NK-92 treated with Interleukin-12 subunit alpha and Interleukin-12 subunit beta, amount 100 ng/mL, for 24 hours (cell line): ENCODE data around the gene ABR.
"Not testable (repeated sequence)": the region's sequence is repeated elsewhere in the genome, so short reads cannot be mapped to it uniquely, and the experiment has no call there.

ENCODE experiments used
- DNase-seq: peaks from one replicate; lab custom pipeline; 2025; lab: John Stamatoyannopoulos, UW

Gene ABR

DNA sequence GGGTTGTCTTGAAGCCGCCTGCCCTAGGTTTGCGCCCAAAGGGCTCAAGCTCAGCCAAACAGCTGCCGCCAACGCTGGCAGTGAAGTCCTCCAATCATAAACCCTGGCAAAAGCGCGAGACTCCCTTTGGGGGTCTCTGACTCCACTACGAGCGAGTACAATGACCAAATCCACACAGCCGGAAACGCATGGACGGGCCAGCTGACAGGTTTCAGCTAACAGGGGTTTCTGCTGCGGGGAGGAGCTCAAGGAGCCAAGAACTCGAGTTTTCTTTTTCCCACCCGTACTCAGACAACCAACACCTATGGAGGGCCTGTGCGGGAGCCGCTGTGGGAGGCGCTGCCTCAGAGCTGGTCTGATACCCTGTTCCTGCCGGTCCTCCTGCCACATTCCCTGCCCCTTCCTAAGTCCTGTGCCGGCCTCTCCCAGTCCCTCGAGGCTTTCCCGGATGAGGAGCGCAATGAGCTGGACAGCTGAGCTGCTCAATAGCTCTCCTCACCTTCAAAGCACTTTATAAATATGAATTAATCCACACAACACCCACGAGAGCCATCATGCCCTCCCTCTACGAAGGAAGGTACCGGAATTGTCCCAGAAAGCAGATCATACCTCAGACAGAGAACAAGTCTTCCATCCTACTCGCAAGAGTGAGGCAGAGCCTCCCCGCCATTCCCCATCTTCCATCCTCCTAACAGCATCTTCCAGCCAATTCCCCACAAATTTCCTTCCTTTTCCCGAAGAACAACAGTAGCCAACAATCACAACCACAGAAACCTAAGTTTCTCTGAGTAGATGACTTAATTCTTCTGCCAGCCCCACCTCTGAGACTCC, 6.1 kb downstream of the ABR start:
- DNase-seq: no peak

DNA sequence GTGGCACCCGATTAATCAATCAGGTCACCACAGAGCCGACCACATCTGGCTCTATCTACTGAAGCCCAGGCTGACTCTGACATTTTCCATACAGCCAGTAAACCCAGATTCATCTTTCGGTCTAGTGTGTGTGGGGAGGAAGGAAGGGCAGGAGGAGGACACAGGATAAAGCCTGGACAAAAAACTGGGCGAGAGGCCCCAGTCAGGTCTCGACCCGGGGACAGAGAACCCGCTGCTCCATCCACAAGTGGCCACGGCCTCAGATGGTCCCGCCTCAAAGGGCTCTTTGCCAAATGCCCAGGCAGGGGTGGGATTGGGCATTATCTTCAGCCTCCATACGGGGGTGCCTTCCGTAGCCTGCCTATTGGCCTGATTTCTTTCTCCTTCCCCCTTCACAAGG, 7.8 kb downstream of the ABR start:
- no peak for DNase-seq

DNA sequence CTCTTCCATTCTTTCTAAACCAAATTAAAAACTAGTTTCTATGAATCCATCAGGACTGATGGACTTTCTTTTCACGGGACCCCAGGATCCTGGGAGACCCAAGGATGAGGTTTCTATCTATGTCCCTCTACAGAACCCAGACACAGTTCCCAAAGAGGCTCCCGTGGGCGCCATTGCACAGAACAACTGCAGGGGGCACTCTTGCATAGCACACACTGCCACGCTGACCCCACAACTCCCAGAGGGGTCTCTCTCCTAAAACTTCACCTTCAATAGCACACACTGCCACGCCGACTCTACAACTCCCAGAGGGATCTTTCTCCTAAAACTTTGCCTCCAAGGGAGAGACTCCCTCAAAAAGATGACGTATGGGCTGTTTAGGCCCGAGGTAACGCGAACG, 9.0 kb downstream of the ABR start:
- DNase-seq: no peak

DNA sequence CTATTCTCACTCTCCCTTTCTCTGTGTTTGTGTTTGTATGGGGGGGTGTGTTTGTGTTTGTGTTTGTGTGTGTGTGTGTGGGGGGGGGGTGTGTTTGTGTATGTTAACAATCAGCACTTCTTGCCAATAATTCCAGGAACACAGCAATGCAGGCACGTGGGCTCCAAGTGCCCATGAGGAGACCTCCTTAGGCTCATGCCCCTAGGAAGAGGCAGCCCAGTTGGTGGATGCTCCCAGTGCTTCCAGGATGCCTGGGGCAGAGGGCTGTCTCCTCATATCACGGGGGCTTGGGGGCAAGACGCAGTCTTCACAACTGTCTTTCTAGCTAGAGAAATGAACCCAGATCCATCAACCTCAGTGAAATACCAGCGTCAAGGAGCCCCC, 9.9 kb downstream of the ABR start:
- no peak for DNase-seq

DNA sequence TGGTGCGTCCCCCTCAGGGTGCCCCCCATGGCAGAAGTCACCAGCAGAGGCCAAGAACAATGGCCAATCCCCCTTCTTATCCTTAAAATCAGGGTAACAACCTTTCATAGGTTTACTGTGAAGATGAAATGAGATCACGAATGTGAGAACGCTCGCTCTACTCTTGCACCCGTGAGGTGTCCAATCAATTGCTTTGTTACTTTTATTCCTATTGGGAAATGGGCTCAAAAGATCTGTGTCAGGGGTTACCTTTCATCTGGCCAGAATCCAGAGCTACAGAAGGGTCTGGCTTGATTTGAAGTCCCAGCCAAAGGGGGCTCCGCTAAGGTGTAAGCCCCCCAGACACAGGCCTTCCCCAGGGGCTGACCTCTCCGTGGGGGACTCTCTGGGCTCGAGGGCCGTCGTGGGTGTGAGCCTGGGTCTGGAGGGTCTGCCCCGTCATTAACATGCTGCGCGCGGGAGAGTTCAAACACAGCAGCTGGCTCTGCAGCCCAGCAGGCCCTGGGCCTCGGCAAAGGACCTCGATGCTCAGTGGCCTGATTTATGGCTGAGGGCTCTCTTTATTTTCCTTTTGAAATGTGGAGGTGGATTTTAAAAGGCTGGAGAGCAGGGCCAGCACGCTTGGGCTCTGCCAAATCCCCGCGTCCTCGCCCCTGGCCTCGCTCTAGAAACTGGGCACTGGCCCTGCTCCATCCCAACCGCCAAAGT, 10.4 kb downstream of the ABR start:
- DNase-seq: no peak

DNA sequence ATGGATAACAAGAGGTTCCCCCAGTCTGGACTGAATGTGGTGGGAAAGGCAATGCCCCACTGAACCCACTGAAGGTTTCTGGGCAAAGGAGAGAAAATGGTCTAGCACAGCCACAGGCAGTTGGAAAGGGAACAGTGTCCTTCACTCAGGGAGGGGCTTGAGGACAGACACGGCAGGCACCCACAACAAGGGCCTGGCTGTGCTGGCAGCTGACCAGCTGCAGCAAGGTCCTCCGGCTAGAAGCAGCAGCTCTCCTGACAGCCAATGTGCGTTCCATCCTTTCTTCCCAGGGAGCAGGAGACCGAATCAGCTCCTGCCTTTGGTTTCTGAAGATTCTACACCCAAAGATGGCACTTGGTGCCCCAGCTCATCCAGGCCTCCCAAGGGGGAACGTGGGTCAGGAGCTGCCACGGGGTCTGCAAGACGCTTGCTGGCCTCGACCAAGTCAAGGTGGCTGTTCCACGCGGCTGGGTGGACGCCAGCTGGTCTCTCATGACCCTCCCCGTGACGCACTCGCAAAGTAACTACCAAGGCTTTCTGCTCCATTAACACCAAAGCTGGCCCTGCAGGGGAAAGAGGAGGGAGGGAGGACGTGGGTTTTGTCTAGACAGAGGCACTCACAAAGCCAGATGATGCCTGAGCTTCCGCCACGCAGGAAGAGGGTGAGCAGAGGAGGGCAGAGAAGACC, 11.1 kb downstream of the ABR start:
- DNase-seq: no peak

DNA sequence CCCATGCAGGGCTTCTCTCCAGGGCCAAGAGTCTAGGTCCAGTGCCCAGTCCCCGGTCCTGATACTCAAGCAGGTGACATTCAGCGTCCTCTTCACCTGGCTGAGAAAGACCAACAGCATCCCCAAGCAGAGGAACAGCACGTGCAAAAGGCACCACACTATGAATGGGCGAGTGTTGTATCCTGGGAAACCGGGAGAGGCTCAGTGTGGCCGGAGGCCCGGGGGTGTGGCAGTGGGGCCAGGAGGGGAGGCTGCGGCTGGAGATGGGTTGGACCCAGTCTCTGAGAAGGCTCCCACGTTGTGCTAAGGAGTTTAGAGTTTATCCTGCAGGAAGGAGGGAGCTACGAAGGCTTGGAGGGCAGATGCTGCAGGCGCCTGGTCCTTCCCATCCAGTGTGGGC, 13.5 kb downstream of the ABR start:
- no peak for DNase-seq

DNA sequence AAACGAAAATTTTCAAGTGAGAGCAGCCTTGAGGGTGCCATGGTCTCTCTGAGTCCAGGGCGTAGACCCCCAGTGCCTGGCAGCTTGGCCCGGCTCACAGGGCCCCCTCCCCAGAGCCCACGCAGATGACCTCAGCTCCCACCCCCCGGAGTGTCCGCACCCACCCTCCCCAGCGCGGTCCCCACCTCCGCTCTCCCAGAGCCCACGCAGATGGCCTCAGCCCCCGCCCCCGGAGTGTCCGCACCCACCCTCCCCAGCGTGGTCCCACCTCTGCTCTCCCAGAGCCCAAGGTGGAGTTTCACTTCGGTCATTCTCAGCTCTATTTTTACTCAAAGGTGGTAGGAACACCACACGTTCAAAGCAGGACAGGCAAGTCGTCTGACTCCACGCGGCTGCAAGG, 13.9 kb downstream of the ABR start:
- DNase-seq: no peak

DNA sequence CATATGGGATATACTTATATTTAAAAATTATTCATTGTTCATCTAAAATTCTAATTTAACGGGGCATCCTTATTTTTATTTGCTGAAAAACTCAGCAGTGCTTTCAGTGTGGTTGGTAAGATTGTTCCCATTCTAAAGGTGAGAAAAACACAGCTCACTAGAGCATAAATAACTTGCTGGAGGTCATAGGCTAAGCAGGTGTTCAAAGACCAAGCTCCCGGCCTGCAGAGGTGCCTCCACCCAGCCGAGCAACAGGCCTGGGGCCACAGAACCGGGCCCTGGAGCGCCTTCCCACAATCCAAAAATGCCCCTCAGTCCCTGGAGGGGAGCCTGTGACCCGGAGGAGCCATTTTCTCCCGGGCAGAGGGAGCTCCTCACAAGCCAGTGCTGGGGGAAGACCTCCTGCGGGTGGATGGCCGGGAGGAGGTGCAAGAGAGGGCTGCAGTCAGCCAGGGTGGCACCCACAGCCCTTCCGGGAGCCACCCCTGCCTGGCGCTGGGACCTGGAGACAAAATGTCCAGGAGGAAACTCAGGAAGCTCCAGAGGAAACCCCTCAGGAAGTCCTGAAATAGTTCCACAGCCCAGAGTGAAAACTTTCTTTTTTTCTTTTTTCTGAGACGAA, 14.7 kb downstream of the ABR start:
- DNase-seq: no peak

DNA sequence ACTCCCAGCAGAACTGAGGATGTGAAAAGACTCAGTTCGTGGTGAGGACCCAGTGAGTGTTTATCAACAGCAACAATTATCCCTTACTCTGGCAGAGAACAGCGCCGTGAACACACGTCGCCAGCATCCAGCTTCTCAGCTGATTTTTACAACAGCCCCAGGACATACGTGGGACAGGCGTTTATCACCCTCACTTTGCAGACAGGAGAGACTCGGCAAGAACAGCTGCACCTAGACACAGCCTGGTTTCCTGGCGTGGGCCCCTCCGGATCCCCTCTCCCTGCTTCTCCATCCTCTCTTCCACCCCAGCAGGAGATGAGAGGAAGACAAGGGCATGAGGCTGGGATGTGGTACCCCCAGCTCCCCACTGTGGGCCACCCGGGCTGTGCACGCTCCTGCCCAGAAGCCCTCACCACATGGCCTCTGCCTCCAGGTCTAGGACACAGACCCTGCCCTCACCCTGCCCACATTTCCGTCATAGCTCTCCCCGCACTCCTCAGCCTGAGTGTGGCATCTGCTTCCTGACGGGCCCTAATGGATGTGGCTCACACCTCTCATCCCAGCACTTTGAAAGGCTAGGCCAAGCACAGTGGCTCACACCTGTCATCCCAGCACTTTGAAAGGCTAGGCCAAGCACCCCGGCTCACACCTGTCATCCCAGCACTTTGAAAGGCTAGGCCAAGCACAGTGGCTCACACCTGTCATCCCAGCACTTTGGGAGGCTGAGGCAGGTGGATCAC, 17.5 kb downstream of the ABR start:
- DNase-seq: no peak

DNA sequence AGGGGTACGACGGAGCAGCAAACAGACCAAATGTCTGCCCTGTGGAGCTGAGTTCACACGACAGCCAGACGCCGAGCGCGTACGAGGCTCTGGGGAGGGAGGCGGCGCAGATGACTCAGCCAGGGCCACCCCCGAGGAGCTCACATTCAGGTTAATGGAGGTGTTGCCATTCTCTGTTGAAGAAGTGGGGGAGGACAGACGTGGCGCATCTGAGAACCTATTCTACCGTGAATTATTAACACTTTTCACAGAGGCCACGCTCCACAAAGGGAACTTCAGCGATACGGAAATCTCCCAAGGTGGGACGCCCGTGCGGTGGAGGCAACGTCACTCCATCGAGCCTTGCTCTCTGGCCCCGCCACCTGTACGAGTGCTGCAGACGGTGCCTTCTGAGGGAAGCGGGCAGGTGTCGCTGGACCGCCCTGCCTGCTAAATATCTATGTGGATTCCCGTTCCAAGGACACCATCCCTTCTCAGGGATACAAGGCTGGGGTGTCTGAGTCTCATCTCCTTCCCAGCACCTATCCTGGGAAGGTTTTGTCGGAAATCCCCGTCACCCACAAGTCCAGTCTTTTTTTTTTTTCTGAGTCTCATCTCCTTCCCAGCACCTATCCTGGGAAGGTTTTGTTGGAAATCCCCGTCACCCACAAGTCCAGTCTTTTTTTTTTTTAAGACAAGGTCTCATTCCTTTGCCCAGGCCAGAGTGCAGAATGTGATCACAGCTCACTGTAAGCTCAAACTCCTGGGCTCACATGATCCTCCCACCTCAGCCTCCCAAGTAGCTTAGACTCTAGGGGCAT, 19.0 kb downstream of the ABR start:
- no peak for DNase-seq

DNA sequence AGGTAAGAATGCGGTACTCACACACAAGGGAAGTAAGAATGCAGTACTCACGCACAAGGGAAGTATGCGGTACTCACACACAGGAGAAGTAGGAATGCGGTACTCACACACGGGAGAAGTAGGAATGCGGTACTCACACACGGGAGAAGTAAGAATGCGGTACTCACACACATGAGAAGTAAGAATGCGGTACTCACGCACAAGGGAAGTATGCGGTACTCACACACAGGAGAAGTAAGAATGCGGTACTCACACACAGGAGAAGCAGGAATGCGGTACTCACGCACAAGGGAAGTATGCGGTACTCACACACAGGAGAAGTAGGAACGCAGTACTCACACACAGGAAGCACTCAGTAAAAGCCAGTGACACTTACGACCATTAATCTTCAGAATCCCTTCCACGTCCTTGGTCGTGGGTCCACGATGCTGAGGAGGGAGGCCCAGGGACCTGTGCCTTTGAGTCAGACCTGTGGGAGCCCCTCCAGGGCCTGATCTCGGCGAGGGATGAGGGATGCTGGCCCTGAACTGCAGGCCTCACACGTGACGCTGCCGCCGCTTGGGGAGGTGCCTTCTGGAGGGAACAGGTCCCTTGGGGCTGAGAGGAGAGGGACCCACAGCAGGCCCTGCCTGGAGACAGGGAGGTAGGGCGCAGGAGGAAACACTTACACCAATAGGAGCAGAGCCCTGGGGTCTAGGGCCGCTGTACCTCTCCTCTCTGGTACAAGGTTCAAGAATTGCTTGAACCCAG, 20.2 kb downstream of the ABR start:
- DNase-seq: no peak

DNA sequence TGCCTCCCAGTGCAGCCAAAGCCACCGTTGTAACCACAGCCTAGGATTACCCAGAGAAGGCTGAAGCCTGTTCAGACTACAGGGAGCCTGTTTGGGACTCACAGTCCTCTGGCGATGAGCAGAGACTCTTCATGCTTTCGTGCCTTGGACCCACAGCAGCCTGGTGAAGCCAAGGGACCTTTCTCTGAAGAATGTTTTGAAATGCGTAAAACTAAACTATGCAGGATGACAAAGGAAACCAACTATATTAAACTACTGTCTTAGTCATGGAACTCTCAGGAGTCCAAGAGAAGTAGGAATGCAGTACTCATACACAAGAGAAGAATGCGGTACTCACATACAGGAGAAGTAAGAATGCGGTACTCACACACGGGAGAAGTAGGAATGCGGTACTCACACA, 20.9 kb downstream of the ABR start:
- DNase-seq: no peak

DNA sequence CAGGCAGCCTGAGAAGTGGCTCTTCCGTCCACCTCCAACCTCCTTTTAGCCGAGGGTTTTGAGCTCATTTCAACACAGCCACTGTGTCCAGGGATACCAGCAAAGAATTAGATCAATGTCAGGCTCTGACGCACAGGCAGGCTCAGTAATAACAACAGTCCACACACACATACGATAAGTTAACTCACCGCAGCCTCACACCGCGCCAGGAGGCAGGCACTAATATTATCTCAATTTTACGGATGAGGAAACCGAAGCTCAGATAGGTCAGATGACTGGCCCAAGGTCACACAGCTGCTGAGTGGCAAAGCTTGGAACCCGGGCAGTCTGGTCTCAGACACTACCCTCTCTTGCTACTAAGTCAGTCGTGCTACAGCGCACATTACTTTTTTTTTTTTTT, 22.9 kb downstream of the ABR start:
- DNase-seq: no peak

DNA sequence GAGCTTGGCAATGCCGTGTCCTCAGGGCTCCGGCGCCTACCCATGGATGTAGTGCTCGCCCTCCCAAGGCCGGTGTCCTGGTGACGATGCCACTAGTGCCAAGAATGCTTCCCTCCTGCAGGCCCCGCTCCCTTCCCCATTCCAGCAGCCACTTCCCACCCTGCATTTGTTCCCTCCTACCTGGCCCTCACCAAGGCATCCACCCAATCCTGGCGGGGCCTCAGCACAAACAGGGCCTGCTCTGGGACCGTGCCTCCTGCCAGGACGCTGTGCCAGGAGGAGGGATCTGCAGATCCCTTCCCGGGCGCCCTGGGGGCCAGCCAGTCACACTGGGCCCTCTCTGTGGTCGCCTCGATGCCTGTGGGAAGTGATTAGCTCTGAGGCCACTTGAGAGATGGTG, 25.1 kb downstream of the ABR start:
- DNase-seq: no peak

DNA sequence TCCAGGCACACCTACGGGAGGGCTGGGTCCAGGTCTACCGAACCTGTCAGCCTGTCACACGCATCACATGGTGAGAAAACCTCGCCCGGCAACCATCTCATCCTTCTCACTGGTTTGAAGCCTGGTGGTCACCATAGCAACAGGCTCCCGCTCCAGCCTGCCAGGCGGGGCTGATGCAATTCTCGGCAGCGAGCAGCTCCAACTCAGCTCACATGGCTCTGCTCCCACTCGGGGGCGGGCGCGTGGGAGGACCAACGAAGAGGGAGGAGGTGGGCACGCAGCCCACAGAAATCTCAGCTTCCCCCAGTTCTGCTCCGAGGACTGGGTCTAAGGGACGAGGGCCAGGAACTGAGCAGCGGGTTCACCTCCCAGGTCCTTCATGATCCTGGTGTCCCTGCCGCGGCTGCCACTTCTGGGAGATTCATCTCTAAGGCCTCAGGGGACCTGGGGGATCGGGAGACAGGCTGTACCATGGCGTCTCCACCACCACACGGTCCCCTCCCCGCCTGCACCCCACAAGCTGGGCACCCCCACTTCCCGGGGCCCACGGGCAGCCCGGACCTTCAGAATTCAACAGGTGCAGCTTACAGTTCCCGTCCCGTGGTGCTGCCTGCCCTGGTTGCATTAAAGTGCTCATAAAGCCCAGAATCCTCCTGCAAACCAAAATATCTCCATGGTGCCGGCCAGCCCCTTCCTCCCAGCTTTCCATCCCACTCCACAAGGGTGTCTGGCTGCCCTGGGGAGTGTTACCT, 25.8 kb downstream of the ABR start:
- DNase-seq: no peak

DNA sequence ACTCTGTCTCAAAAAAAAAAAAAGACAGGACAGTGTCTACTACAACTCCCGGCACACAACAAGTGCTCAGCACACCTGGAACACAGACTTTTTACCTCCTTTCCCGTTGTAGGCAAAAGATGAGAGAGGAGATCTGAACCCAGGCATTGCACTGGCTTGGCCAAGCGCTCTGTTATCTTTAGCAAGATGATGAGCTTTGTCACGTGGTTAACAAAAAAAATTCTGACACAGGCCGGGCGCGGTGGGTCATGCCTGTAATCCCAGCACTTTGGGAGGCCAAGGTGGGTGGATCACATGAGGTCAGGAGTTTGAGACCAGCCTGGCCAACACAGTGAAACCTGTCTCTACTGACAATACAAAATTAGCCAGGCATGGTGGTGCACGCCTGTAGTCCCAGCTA, 27.2 kb downstream of the ABR start:
- not testable (repeated sequence) for DNase-seq

DNA sequence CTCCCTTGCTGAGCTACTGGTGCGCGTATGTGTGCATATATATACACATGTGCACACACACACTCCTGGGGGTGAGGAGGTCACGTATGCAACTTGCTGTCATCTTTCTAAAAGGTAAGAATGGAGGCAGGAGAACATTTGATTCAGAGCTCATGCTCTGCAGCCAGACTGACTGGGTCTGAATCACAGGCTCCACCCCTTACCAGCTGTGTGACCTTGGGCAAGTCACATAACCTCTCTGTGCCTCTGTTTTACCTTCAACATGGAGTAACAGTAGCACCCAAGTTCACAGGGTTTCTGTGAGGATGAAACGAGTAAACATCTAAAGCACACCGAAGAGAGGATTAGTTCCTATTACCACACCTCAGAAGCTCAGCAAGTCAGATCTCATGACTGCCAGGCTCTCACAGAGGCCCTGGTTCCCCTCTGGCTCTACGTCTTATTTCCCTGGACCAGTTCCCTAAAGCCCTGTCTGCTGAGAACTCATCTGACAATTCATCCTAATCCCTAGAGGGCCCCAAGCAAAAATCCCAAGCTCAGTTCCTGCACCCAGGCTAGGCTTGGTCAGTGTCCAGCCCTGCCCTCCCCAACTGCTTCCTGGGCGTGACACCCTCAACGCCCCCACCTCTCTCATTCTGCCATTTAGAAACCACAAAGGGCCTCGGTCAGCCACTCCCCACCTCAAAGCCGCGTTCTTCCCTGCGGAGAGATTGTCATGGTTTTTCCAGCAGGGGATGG, 28.7 kb downstream of the ABR start:
- no peak for DNase-seq

DNA sequence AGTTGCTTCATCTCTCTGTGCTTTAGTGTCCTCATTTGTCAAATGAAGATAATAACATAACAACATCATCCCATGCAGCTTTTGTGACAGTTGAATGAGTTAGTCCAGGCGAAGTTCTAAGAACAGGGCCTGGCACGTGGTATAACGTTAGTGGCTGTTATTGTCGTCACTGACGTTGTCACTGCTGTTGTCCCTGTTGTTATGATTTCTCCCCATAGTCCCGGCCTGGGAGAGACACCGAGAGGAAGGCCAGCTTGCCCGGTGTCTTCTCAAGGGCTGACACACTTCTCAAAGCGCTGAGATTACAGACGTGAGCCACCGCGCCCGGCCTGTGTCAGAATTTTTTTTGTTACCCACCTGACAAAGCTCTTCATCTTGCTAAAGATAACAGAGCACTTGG, 29.9 kb downstream of the ABR start:
- no peak for DNase-seq
